Measurements from ENCODE around the gene CDK8. TPM values are rescaled to one million over a fixed set of nuclear protein-coding genes. Genes with fewer than 3 reads are reported as not detected.

Gene CDK8
- total and polyA plus RNA-seq, 10 of the 15 experiments (the other 5 are each of a cell fraction or from before 2014, with no cell fraction given), result 8.6 to 23.5 (median 12.5) TPM

DNA sequence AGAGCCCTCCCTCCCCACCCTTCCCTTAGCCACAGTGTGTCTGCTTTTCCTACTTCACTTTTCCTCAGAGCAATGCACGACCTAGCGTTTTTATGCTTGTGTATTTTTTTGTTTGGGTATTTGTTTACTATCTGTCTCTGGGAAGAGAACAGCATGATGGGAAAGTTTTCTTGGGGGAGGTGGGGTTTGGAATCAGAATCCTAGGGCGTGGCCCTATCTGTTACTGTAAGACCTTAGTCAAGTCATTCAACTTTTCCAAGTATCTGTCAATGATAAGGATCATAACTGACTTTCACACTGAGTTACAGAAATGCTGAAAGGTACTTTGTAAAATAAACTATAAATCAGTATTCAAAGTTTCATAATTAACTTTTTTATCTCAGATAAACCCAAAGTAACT lies 157.3 kb downstream of the CDK8 start:
- TF ChIP-seq KAT2A (conservative IDR thresholded peaks at IDR 0.05; ENCODE audit: control insufficient read depth, low read depth, low read length), result no peak
- no peak for TF ChIP-seq ZBED1 (IDR thresholded peaks at IDR 0.05; ENCODE audit: borderline replicate concordance)
- no peak for TF ChIP-seq CHD4 (IDR thresholded peaks at IDR 0.05)
- TF ChIP-seq EP300 (IDR thresholded peaks at IDR 0.05; ENCODE audit: borderline replicate concordance in 1 of 2, control insufficient read depth in 1 of 2, low read depth in 2 of 2, low read length in 2 of 2), result no peak
- TF ChIP-seq ATF7 (IDR thresholded peaks at IDR 0.05; ENCODE audit: low read depth), result no peak
- no peak for TF ChIP-seq NFYB (IDR thresholded peaks at IDR 0.05; ENCODE audit: insufficient read depth, low read depth, low read length)
- TF ChIP-seq, protein P1, sequence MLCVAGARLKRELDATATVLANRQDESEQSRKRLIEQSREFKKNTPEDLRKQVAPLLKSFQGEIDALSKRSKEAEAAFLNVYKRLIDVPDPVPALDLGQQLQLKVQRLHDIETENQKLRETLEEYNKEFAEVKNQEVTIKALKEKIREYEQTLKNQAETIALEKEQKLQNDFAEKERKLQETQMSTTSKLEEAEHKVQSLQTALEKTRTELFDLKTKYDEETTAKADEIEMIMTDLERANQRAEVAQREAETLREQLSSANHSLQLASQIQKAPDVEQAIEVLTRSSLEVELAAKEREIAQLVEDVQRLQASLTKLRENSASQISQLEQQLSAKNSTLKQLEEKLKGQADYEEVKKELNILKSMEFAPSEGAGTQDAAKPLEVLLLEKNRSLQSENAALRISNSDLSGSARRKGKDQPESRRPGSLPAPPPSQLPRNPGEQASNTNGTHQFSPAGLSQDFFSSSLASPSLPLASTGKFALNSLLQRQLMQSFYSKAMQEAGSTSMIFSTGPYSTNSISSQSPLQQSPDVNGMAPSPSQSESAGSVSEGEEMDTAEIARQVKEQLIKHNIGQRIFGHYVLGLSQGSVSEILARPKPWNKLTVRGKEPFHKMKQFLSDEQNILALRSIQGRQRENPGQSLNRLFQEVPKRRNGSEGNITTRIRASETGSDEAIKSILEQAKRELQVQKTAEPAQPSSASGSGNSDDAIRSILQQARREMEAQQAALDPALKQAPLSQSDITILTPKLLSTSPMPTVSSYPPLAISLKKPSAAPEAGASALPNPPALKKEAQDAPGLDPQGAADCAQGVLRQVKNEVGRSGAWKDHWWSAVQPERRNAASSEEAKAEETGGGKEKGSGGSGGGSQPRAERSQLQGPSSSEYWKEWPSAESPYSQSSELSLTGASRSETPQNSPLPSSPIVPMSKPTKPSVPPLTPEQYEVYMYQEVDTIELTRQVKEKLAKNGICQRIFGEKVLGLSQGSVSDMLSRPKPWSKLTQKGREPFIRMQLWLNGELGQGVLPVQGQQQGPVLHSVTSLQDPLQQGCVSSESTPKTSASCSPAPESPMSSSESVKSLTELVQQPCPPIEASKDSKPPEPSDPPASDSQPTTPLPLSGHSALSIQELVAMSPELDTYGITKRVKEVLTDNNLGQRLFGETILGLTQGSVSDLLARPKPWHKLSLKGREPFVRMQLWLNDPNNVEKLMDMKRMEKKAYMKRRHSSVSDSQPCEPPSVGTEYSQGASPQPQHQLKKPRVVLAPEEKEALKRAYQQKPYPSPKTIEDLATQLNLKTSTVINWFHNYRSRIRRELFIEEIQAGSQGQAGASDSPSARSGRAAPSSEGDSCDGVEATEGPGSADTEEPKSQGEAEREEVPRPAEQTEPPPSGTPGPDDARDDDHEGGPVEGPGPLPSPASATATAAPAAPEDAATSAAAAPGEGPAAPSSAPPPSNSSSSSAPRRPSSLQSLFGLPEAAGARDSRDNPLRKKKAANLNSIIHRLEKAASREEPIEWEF (IDR thresholded peaks at IDR 0.05; ENCODE audit: insufficient replicate concordance, low read depth, low read length), result no peak
- TF ChIP-seq SMAD1 (IDR thresholded peaks at IDR 0.05; ENCODE audit: low read depth, partially characterized antibody), result no peak
- TF ChIP-seq CEBPB (IDR thresholded peaks at IDR 0.05; ENCODE audit: borderline replicate concordance in 1 of 2, low read depth in 2 of 2, low read length in 2 of 2), result no peak
- ChIA-PET RAD21 (ENCODE audit: unreplicated experiment) (no interaction called here), POLR2A (interaction anchor here (0.6 kb wide), 1 partner anchor 45 kb away, joined by 4 read pairs; no protein-coding TSS in a partner anchor), SMC1A (ENCODE audit: uncharacterized antibody, unreplicated experiment) (interaction anchor here (1.0 kb wide), 1 partner anchor 32 kb away, joined by 3 read pairs; no protein-coding TSS in a partner anchor), CTCF (no interaction called here)
- peaks cover 0 to under 1% of the 10 kb centered on the region in 2 experiments; a peak in 1 of 4 replicates for H3K36me3 ChIP-seq (ENCODE audit: control insufficient read depth in 2 of 2, insufficient read depth in 2 of 2, low read length in 1 of 2)
- DNase-seq (ENCODE audit: low read depth, low spot score) (no peak), FAIRE-seq (no peak), ATAC-seq (no peak)
- no peaks in the 10 kb centered on the region for H3K9me3 ChIP-seq (replicated peaks; ENCODE audit: control insufficient read depth, insufficient read depth, low read length)
- H3K4me1 ChIP-seq (ENCODE audit: control insufficient read depth, insufficient read depth, low read length), result no peaks in the 10 kb centered on the region
- no TSS peak for BruUV-seq (replicated peaks)
- H3K27ac ChIP-seq (ENCODE audit: control insufficient read depth, insufficient read depth), result no peak overlapping the region
- no peak overlapping the region for H2AFZ ChIP-seq (ENCODE audit: control insufficient read depth, low read depth, low read length)
- 67% methylated on average over 3 of the region's 3 CpGs for WGBS (ENCODE audit: insufficient coverage, insufficient replicate concordance, low lambda C conversion rate, missing lambda C conversion rate)
- no peak overlapping the region for H3K9ac ChIP-seq (ENCODE audit: control insufficient read depth, insufficient read depth, low read length)
- no peak overlapping the region for H3K4me2 ChIP-seq (ENCODE audit: control insufficient read depth, insufficient read depth)
- intact Hi-C loops (cut with micrococcal nuclease; ENCODE audit: unreplicated experiment), result no loop called here
- no peaks in the 10 kb centered on the region for H3K79me2 ChIP-seq (ENCODE audit: control insufficient read depth, insufficient read depth, low read length)
- in situ Hi-C loops (cut with MboI), result no loop called here
- no peaks in the 10 kb centered on the region for H3K27me3 ChIP-seq (replicated peaks in 1 of 2; ENCODE audit: control insufficient read depth in 2 of 2, insufficient read depth in 2 of 2, low read length in 1 of 2)
- H3K4me3 ChIP-seq, result no peak overlapping the region
- H4K20me1 ChIP-seq (ENCODE audit: control insufficient read depth, insufficient read depth), result no peaks in the 10 kb centered on the region

All from GM12878 (cell line).